ENCODE measurements around the gene KIT.

Gene KIT

GRCh38 chr4:54700986-54701385, 43.2 kb downstream of the KIT start:
- Histone ChIP-seq H3K79me2 (ENCODE audit: insufficient read depth, low read length) (no peaks in the 10 kb centered on the region), H3K4me3 (ENCODE audit: low read depth, low read length, poor library complexity, severe bottlenecking) (no peak overlapping the region), H3K9me3 (ENCODE audit: low read length) (no peaks in the 10 kb centered on the region), H2AFZ (ENCODE audit: low read length) (no peak overlapping the region), H3K9me2 (ENCODE audit: low read depth, low read length) (no peaks in the 10 kb centered on the region), H3K27me3 (ENCODE audit: insufficient read depth, low read length) (no peaks in the 10 kb centered on the region), H3K4me2 (ENCODE audit: low read length) (no peak overlapping the region), H3K27ac (ENCODE audit: low read depth, low read length, poor library complexity, severe bottlenecking) (no peak overlapping the region), H3K4me1 (ENCODE audit: insufficient read depth, low read length, severe bottlenecking) (no peaks in the 10 kb centered on the region), H3K36me3 (ENCODE audit: insufficient read depth, low read length) (no peaks in the 10 kb centered on the region), H4K20me1 (ENCODE audit: insufficient read depth, low read length) (no peaks in the 10 kb centered on the region), H3K9ac (ENCODE audit: low read length) (no peak overlapping the region), H3F3A (ENCODE audit: insufficient read depth, low read length) (no peaks in the 10 kb centered on the region)
- no peak for TF ChIP-seq EZH2 (IDR thresholded peaks at IDR 0.05; ENCODE audit: borderline replicate concordance, low read length)
- no peak for TF ChIP-seq CTCF (IDR thresholded peaks at IDR 0.05; ENCODE audit: low read length)

DNA sequence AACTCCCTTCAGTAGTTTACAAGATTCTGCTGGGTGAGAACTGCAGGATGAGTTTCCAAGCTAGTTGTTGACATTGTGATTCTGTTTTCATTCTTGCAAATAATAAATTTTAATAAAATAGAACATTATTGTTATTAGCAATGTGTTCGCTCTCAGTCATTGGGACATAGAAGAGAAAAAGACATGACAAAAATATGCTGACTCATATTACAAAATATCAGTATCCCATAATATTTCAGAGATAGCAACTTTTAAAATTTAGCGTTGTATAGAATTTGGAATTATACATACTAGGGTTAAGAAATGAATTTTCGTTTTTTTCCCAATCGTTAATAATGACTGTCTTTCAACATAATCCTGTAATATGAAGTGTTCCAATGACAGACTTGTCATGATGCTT, 45.4 kb downstream of the KIT start:
- H3K27ac ChIP-seq (ENCODE audit: low read depth, low read length, poor library complexity, severe bottlenecking): no peak overlapping the region
- H2AFZ ChIP-seq (ENCODE audit: low read length): no peak overlapping the region
- H3K36me3 ChIP-seq (ENCODE audit: insufficient read depth, low read length): no peaks in the 10 kb centered on the region
- H3K4me3 ChIP-seq (ENCODE audit: low read depth, low read length, poor library complexity, severe bottlenecking): no peak overlapping the region
- no peak overlapping the region for H3K4me2 ChIP-seq (ENCODE audit: low read length)
- H3K9me3 ChIP-seq (ENCODE audit: low read length): no peaks in the 10 kb centered on the region
- H3K4me1 ChIP-seq (ENCODE audit: insufficient read depth, low read length, severe bottlenecking): no peaks in the 10 kb centered on the region
- H4K20me1 ChIP-seq (ENCODE audit: insufficient read depth, low read length): no peaks in the 10 kb centered on the region
- H3K9ac ChIP-seq (ENCODE audit: low read length): no peak overlapping the region
- no peaks in the 10 kb centered on the region for H3K27me3 ChIP-seq (ENCODE audit: insufficient read depth, low read length)
- no peaks in the 10 kb centered on the region for H3K9me2 ChIP-seq (ENCODE audit: low read depth, low read length)
- H3F3A ChIP-seq (ENCODE audit: insufficient read depth, low read length): no peaks in the 10 kb centered on the region
- no peak for TF ChIP-seq CTCF (IDR thresholded peaks at IDR 0.05; ENCODE audit: low read length)
- no peak for TF ChIP-seq EZH2 (IDR thresholded peaks at IDR 0.05; ENCODE audit: borderline replicate concordance, low read length)
- H3K79me2 ChIP-seq (ENCODE audit: insufficient read depth, low read length): no peaks in the 10 kb centered on the region

DNA sequence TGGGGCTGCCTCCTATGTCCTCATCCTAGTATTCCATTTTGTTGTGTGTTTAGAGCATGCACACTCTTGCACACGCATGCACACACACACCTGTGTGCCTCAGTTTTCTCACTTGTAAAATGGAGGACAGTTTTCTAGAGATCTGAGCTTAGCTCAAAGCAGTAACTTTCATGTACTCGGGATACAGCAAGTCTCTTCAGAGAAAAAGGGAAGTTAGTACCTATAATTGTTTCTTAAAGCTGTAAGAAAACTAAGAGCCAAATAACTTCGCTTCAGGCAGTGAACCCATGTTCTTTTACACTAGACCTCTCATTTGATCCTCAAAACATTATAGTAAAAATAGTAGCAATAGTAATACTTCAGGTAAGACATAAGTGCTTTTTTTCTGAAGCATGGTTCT, 49.6 kb downstream of the KIT start:
- Histone ChIP-seq H3K79me2 (ENCODE audit: insufficient read depth, low read length) (no peaks in the 10 kb centered on the region), H3K27me3 (ENCODE audit: insufficient read depth, low read length) (no peaks in the 10 kb centered on the region), H3K9ac (ENCODE audit: low read length) (no peak overlapping the region), H3K4me2 (ENCODE audit: low read length) (no peak overlapping the region), H3F3A (ENCODE audit: insufficient read depth, low read length) (no peaks in the 10 kb centered on the region), H3K4me3 (ENCODE audit: low read depth, low read length, poor library complexity, severe bottlenecking) (no peak overlapping the region), H3K9me2 (ENCODE audit: low read depth, low read length) (no peaks in the 10 kb centered on the region), H3K9me3 (ENCODE audit: low read length) (no peaks in the 10 kb centered on the region), H3K4me1 (ENCODE audit: insufficient read depth, low read length, severe bottlenecking) (no peaks in the 10 kb centered on the region), H2AFZ (ENCODE audit: low read length) (no peak overlapping the region), H3K36me3 (ENCODE audit: insufficient read depth, low read length) (no peaks in the 10 kb centered on the region), H4K20me1 (ENCODE audit: insufficient read depth, low read length) (no peaks in the 10 kb centered on the region), H3K27ac (ENCODE audit: low read depth, low read length, poor library complexity, severe bottlenecking) (no peak overlapping the region)
- TF ChIP-seq EZH2 (IDR thresholded peaks at IDR 0.05; ENCODE audit: borderline replicate concordance, low read length) (no peak), CTCF (IDR thresholded peaks at IDR 0.05; ENCODE audit: low read length) (no peak)

Data from OCI-LY1 (cell line).